CD4-positive, alpha-beta T cell (primary cell): ENCODE data around the gene PPCDC. TPM values are rescaled to one million over a fixed set of nuclear protein-coding genes. Genes with fewer than 3 reads are reported as not detected.
A peak's percentile ranks its signal among the peaks of the same experiment; 100 is the strongest.

Experiments
- ATAC-seq: fragments of 200-7000 bp; cut with Tn5 transposase; one replicate; pipeline ENCODE4 v1.10.0; 2022; ENCODE audit warnings: mild to moderate bottlenecking; ENCODE audit not compliant: poor library complexity
- CTCF ChIA-PET: fragments of 350-600 bp; sonication (Branson Sonifier 250); formaldehyde crosslinking; loops from one replicate; lab custom pipeline; 2021; ENCODE audit warnings: antibody characterized with exemption, inconsistent platforms; lab: Charles Lee
- POLR2A ChIA-PET: fragments of 350-600 bp; sonication (Branson Sonifier 250); formaldehyde crosslinking; loops from one replicate; lab custom pipeline; 2021; ENCODE audit warnings: antibody characterized with exemption, inconsistent platforms; lab: Charles Lee
- DNase-seq, 14 experiments: peaks; one replicate each; pipeline ENCODE4 v3.0.0-alpha.2; 2013 to 2020; ENCODE audit warnings: mixed read lengths in 2 of 14
- H3K27ac ChIP-seq, 2 donors: one replicate each; pipeline versions ENCODE4 v1.5.1 to v1.7.0; 2013; ENCODE audit warnings: low read length in 2 of 2, low read depth in 1 of 2, mild to moderate bottlenecking in 1 of 2
- H3K27me3 ChIP-seq, 2 experiments: 1 replicate in 1 of 2; 2 replicates in 1 of 2; pipeline versions ENCODE4 v1.6.1 to v1.7.0; 2013; ENCODE audit warnings: low read length in 2 of 2, control low read depth in 1 of 2, mild to moderate bottlenecking in 1 of 2, moderate library complexity in 1 of 2; ENCODE audit not compliant: insufficient read depth in 2 of 2, control insufficient read depth in 1 of 2
- H3K36me3 ChIP-seq: one replicate; pipeline ENCODE4 v1.6.1; 2013; ENCODE audit warnings: low read length, control low read depth; ENCODE audit not compliant: insufficient read depth
- H3K4me1 ChIP-seq: one replicate; pipeline ENCODE4 v1.6.1; 2013; ENCODE audit warnings: low read length, control low read depth; ENCODE audit not compliant: insufficient read depth
- H3K4me3 ChIP-seq: one replicate; pipeline ENCODE4 v1.5.1; 2013; ENCODE audit warnings: mild to moderate bottlenecking, low read length, moderate library complexity
- H3K9me3 ChIP-seq, 2 experiments: 1 replicate in 1 of 2; 2 replicates in 1 of 2; pipeline versions ENCODE4 v1.6.1 to v1.7.0; 2013; ENCODE audit warnings: low read length in 2 of 2, mild to moderate bottlenecking in 2 of 2, control low read depth in 1 of 2, moderate library complexity in 1 of 2; ENCODE audit not compliant: control insufficient read depth in 1 of 2, insufficient read depth in 1 of 2
- H3K27ac Mint-ChIP-seq: one replicate; pipeline ENCODE4 v1.8.0; 2020; ENCODE audit warnings: mixed read lengths
- H3K27me3 Mint-ChIP-seq: one replicate; pipeline ENCODE4 v1.8.0; 2021; ENCODE audit warnings: mixed read lengths
- H3K36me3 Mint-ChIP-seq: one replicate; pipeline ENCODE4 v1.8.0; 2021; ENCODE audit warnings: low read depth, mixed read lengths
- H3K4me1 Mint-ChIP-seq: one replicate; pipeline ENCODE4 v1.8.0; 2021; ENCODE audit warnings: low read depth, mixed read lengths
- H3K4me3 Mint-ChIP-seq: one replicate; pipeline ENCODE4 v1.8.0; 2020; ENCODE audit warnings: mild to moderate bottlenecking, mixed read lengths
- H3K9me3 Mint-ChIP-seq: one replicate; pipeline ENCODE4 v1.8.0; 2020; ENCODE audit warnings: mixed read lengths
- intact Hi-C, 2 experiments: fragments of 100-400 bp; cut with DNase I in 1 of 2; cut with micrococcal nuclease in 1 of 2; formaldehyde crosslinking; loops; one replicate each; pipeline versions ENCODE4 v1.15.1 to v1.9.0; 2023 to 2025; cut with DNase I, micrococcal nuclease
- total RNA-seq, 174 experiments: library from RNA in 2 of 174; stranded (reverse) in 2 of 174; gene quantifications; one replicate each; pipeline ENCODE4 v1.2.3 and lab custom pipeline; 2021 to 2026
- TF ChIP-seq, protein P1 (sequence below): fragments of 200-600 bp; IDR thresholded peaks from one replicate; pipeline ENCODE4 v1.8.0; 2022; ENCODE audit warnings: antibody characterized with exemption, mild to moderate bottlenecking

Gene PPCDC
- total RNA-seq, 2 experiments from 2014 or later: 5.5 to 5.8 TPM

DNA sequence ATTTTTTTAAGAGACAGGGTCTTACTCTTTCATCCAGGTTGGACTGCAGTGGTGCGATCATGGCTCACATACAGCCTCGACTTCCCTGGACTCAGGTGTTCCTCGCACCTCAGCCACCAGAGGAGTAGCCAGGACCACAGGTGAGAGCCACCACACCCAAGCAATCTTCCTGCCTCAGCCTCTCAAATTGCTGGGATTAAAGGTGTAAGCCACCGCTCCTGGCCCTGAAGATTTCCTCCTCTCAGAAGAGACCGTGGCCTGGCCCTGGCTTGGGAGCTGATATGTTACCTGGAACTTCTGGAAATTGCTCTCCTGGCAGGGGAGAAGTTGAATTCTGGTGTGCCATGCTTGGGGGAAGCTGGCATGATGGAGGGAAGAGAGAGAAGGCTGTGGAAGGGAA, 36.2 kb downstream of the PPCDC start:
- no peak for DNase-seq
- Mint-ChIP-seq H3K9me3 (no peaks in the 10 kb centered on the region), H3K4me3 (no peak overlapping the region), H3K27me3 (no peaks in the 10 kb centered on the region), H3K27ac (no peak overlapping the region), H3K4me1 (no peaks in the 10 kb centered on the region), H3K36me3 (no peaks in the 10 kb centered on the region)
- Histone ChIP-seq H3K27me3 (no peaks in the 10 kb centered on the region), H3K4me1 (no peaks in the 10 kb centered on the region), H3K4me3 (no peak overlapping the region), H3K9me3 (no peaks in the 10 kb centered on the region), H3K36me3 (no peaks in the 10 kb centered on the region), H3K27ac (no peak overlapping the region)
- CTCF ChIA-PET: no interaction called here
- TF ChIP-seq, protein P1, sequence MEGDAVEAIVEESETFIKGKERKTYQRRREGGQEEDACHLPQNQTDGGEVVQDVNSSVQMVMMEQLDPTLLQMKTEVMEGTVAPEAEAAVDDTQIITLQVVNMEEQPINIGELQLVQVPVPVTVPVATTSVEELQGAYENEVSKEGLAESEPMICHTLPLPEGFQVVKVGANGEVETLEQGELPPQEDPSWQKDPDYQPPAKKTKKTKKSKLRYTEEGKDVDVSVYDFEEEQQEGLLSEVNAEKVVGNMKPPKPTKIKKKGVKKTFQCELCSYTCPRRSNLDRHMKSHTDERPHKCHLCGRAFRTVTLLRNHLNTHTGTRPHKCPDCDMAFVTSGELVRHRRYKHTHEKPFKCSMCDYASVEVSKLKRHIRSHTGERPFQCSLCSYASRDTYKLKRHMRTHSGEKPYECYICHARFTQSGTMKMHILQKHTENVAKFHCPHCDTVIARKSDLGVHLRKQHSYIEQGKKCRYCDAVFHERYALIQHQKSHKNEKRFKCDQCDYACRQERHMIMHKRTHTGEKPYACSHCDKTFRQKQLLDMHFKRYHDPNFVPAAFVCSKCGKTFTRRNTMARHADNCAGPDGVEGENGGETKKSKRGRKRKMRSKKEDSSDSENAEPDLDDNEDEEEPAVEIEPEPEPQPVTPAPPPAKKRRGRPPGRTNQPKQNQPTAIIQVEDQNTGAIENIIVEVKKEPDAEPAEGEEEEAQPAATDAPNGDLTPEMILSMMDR: no peak
- intact Hi-C loops: no loop called here
- POLR2A ChIA-PET: no interaction called here
- ATAC-seq: no peak

DNA sequence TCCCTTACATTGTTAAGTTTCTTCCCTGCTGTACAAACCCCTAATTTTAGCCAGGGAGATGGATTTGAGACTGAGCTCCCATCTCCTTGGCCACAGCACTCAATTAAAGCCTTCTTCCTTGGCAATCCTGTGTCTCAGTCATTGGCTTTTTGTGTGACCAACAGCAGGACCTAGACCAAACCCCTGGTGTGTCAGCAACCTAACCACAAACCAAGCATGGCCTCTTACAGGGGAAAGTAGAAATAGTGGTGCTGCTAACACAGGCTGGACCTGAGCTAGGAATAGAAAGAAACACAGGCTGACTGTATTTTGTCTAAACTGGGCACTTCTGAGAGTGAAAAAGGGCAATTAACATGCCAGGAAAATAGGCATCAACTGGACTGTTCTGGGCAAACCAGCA, 37.9 kb downstream of the PPCDC start:
- Mint-ChIP-seq H3K9me3 (no peaks in the 10 kb centered on the region), H3K27me3 (no peaks in the 10 kb centered on the region), H3K36me3 (no peaks in the 10 kb centered on the region), H3K27ac (no peak overlapping the region), H3K4me1 (peaks cover 7% of the 10 kb centered on the region), H3K4me3 (no peak overlapping the region)
- peaks cover 11% of the 10 kb centered on the region for H3K4me1 ChIP-seq
- DNase-seq (peak in 2 of 14 experiments; percentile 30 to 45), ATAC-seq (no peak)
- CTCF ChIA-PET: no interaction called here
- H3K27ac ChIP-seq: no peak overlapping the region
- H3K27me3 ChIP-seq: no peaks in the 10 kb centered on the region
- POLR2A ChIA-PET: no interaction called here
- TF ChIP-seq, protein P1: no peak
- no peak overlapping the region for H3K4me3 ChIP-seq
- no peaks in the 10 kb centered on the region for H3K36me3 ChIP-seq
- H3K9me3 ChIP-seq: no peaks in the 10 kb centered on the region
- intact Hi-C loops: no loop called here

DNA sequence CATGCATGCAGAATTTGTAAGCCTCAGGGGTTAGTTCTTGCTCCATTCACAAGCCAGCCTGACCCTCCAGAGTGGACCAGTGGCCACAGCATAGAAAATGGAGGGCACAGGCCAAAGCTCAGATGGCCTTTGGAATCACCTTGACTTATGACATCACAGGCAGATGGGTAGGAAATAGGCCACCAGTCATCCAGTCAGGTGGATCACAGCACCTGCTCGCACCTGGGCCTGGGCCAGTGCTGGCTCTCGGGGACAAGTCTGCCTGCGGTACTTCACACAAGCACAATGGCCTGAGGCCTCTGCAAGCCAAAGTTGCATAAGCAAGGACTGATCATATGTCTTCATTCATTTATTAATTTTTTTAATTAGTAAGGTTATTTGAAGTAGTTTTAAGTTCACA, 39.3 kb downstream of the PPCDC start:
- Histone ChIP-seq H3K27ac (no peak overlapping the region), H3K27me3 (no peaks in the 10 kb centered on the region), H3K4me3 (no peak overlapping the region), H3K9me3 (no peaks in the 10 kb centered on the region), H3K36me3 (no peaks in the 10 kb centered on the region), H3K4me1 (peaks cover 19% of the 10 kb centered on the region)
- POLR2A ChIA-PET: no interaction called here
- Mint-ChIP-seq H3K27ac (no peak overlapping the region), H3K27me3 (no peaks in the 10 kb centered on the region), H3K9me3 (peaks cover 2% of the 10 kb centered on the region), H3K36me3 (no peaks in the 10 kb centered on the region), H3K4me1 (peaks cover 19% of the 10 kb centered on the region), H3K4me3 (no peak overlapping the region)
- no peak for ATAC-seq
- TF ChIP-seq, protein P1: no peak
- intact Hi-C loops: no loop called here
- CTCF ChIA-PET: no interaction called here
- DNase-seq: no peak
